ENCODE data around the gene ZNF556.

DNA sequence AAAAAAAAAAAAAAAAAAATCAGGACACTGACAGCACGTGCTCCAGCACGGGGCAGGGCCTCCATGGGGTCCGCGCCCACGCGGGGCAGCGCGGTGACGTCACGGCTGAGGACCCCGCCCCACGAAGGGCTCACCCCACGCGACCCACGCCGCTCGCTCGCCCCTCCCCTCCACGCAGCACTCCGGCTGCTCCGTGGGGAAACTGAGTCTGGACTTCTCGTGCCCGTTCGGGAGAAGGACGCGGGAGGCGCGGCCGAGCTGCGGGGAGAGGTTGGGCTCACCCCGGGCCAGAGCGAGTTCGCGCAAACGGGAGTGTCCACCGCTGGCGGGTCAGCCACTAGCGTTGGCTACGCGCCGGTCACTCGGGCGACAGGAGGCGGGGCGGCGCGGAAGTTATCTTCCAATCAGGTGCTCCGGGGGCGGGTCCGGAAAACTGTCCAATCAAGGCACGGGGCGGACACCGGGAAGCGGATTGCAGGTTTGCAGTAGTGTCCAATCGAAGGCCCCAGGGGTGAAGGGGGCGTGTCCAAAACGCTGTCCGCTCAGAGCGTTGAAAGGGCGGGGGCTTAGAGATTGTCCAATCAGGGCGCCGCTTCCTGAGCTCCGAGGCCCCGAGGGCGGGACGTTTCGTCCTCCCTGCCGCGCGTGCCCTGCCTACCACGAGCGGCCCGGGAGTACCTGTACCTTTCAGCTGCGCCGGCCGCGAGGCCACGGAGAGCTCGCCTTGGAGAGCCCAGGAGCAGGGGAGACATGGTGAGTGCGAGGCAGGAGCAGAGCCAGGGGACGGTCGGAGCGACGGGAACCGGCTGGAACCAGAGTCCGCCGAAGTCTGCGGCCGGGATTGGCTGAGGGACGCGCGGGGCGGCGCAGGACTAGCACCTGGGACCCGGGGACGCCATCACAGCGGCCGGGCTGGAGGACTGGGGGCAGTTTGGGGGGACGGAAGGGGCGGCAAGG is 33.4 kb downstream of the ZNF556 start, which contains the start of gene ZNF57:
- TF ChIP-seq, protein P1, sequence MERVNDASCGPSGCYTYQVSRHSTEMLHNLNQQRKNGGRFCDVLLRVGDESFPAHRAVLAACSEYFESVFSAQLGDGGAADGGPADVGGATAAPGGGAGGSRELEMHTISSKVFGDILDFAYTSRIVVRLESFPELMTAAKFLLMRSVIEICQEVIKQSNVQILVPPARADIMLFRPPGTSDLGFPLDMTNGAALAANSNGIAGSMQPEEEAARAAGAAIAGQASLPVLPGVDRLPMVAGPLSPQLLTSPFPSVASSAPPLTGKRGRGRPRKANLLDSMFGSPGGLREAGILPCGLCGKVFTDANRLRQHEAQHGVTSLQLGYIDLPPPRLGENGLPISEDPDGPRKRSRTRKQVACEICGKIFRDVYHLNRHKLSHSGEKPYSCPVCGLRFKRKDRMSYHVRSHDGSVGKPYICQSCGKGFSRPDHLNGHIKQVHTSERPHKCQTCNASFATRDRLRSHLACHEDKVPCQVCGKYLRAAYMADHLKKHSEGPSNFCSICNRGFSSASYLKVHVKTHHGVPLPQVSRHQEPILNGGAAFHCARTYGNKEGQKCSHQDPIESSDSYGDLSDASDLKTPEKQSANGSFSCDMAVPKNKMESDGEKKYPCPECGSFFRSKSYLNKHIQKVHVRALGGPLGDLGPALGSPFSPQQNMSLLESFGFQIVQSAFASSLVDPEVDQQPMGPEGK (CRISPR knock-in tag; IDR thresholded peaks at IDR 0.05; ENCODE audit: borderline replicate concordance) = no peak
- TF ChIP-seq, protein P2, sequence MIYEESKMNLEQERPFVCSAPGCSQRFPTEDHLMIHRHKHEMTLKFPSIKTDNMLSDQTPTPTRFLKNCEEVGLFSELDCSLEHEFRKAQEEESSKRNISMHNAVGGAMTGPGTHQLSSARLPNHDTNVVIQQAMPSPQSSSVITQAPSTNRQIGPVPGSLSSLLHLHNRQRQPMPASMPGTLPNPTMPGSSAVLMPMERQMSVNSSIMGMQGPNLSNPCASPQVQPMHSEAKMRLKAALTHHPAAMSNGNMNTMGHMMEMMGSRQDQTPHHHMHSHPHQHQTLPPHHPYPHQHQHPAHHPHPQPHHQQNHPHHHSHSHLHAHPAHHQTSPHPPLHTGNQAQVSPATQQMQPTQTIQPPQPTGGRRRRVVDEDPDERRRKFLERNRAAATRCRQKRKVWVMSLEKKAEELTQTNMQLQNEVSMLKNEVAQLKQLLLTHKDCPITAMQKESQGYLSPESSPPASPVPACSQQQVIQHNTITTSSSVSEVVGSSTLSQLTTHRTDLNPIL (CRISPR knock-in tag; IDR thresholded peaks at IDR 0.05; ENCODE audit: low read depth) = no peak
- TF ChIP-seq ZFP30 (CRISPR knock-in tag; IDR thresholded peaks at IDR 0.05) = no peak
- TF ChIP-seq ARNTL (CRISPR knock-in tag; IDR thresholded peaks at IDR 0.05; ENCODE audit: borderline replicate concordance, low read depth) = peak; percentile 82; the same call in 1 of the 2 replicates
- no peak for TF ChIP-seq ZFP3 (CRISPR knock-in tag; IDR thresholded peaks at IDR 0.05)
- no peak for TF ChIP-seq GLIS3 (CRISPR knock-in tag; IDR thresholded peaks at IDR 0.05)
- TF ChIP-seq TOX (CRISPR knock-in tag; IDR thresholded peaks at IDR 0.05; ENCODE audit: borderline replicate concordance) = no peak
- no peak for TF ChIP-seq ISL1 (CRISPR knock-in tag; IDR thresholded peaks at IDR 0.05)
- TF ChIP-seq CSDC2 (CRISPR knock-in tag; IDR thresholded peaks at IDR 0.05) = no peak
- peak; percentile 71; the same call in 1 of the 2 replicates for TF ChIP-seq TSHZ2 (CRISPR knock-in tag; IDR thresholded peaks at IDR 0.05)
- TF ChIP-seq ZC3H10 (CRISPR knock-in tag; IDR thresholded peaks at IDR 0.05) = no peak
